CD8-positive, alpha-beta memory T cell (primary cell): Measurements from ENCODE around the gene EPC2. TPM values are rescaled to one million over a fixed set of nuclear protein-coding genes. Genes with fewer than 3 reads are reported as not detected.

Source experiments
- CTCF ChIA-PET: fragments of 350-600 bp; sonication (Branson Sonifier 250); formaldehyde crosslinking; loops from one replicate; lab custom pipeline; 2021; ENCODE audit warnings: antibody characterized with exemption; lab: Charles Lee
- POLR2A ChIA-PET: fragments of 350-600 bp; sonication (Branson Sonifier 250); formaldehyde crosslinking; loops from one replicate; lab custom pipeline; 2021; ENCODE audit warnings: antibody characterized with exemption; lab: Charles Lee
- DNase-seq, 5 donors: peaks; one replicate each; pipeline versions ENCODE4 v3.0.0 to v3.0.0-alpha.2; 2020 to 2022; ENCODE audit warnings: mixed read lengths in 1 of 5
- H3K27ac ChIP-seq: one replicate; pipeline ENCODE4 v1.7.0; 2013; ENCODE audit warnings: low read depth, mild to moderate bottlenecking, low read length, moderate library complexity
- H3K27me3 ChIP-seq: 2 replicates; pipeline ENCODE4 v1.7.0; 2013; ENCODE audit warnings: low read length, mild to moderate bottlenecking; ENCODE audit not compliant: insufficient read depth, poor library complexity, severe bottlenecking
- H3K36me3 ChIP-seq: 2 replicates; pipeline ENCODE4 v1.7.0; 2013; ENCODE audit warnings: mild to moderate bottlenecking, low read length, moderate library complexity; ENCODE audit not compliant: insufficient read depth
- H3K4me1 ChIP-seq: 2 replicates; pipeline ENCODE4 v1.7.0; 2013; ENCODE audit warnings: mild to moderate bottlenecking, low read length, moderate library complexity; ENCODE audit not compliant: insufficient read depth
- H3K4me3 ChIP-seq: 2 replicates; pipeline ENCODE4 v1.7.0; 2013; ENCODE audit warnings: mild to moderate bottlenecking, low read length
- H3K9me3 ChIP-seq: 2 replicates; pipeline ENCODE4 v1.7.0; 2013; ENCODE audit warnings: mild to moderate bottlenecking, low read length
- H3K27ac Mint-ChIP-seq, 8 donors: one replicate each; pipeline ENCODE4 v1.8.0; 2020 to 2021; ENCODE audit warnings: mixed read lengths in 8 of 8, mild to moderate bottlenecking in 6 of 8, inconsistent platforms in 3 of 8, moderate library complexity in 3 of 8
- H3K27me3 Mint-ChIP-seq, 2 donors: one replicate each; pipeline ENCODE4 v1.8.0; 2020 to 2021; ENCODE audit warnings: mixed read lengths in 2 of 2, mild to moderate bottlenecking in 1 of 2, moderate library complexity in 1 of 2
- H3K36me3 Mint-ChIP-seq, 3 donors: one replicate each; pipeline ENCODE4 v1.8.0; 2020 to 2021; ENCODE audit warnings: mixed read lengths in 3 of 3, inconsistent platforms in 1 of 3, mild to moderate bottlenecking in 1 of 3
- H3K4me1 Mint-ChIP-seq, 3 donors: one replicate each; pipeline ENCODE4 v1.8.0; 2020 to 2021; ENCODE audit warnings: mixed read lengths in 3 of 3, inconsistent platforms in 1 of 3, mild to moderate bottlenecking in 1 of 3
- H3K4me3 Mint-ChIP-seq, 7 donors: one replicate each; pipeline ENCODE4 v1.8.0; 2020 to 2021; ENCODE audit warnings: mixed read lengths in 7 of 7, mild to moderate bottlenecking in 6 of 7, moderate library complexity in 4 of 7, inconsistent platforms in 2 of 7
- H3K9me3 Mint-ChIP-seq, 5 donors: one replicate each; pipeline ENCODE4 v1.8.0; 2020 to 2022; ENCODE audit warnings: mixed read lengths in 5 of 5, mild to moderate bottlenecking in 3 of 5, moderate library complexity in 2 of 5, inconsistent platforms in 1 of 5
- polyA plus RNA-seq: library from polyadenylated mRNA; unstranded; fragments of 300-500 nt; fragmentation: Illumina TruSeq; gene quantifications from one replicate; pipeline ENCODE4 v1.2.3, GENCODE V29; 2021
- total RNA-seq, 2 experiments: library from RNA; stranded (reverse); gene quantifications; one replicate each; pipeline ENCODE4 v1.2.3, GENCODE V29; 2021

The EPC2 gene
- 10 to 100 TPM; 29.6 to 29.7 TPM for total RNA-seq
- polyA plus RNA-seq, result 2.2 TPM

GRCh38 chr2:148643998-148644882 lies at the start of gene EPC2:
TSS of gene EPC2 (plus strand) at chr2:148644751. CDS start at chr2:148645018, 267 bp downstream.
- H3K9me3 Mint-ChIP-seq, result no peaks in the 10 kb centered on the region

GRCh38 chr2:148596018-148596417 lies 48.5 kb upstream of the EPC2 start:
- ChIA-PET POLR2A (no interaction called here), CTCF (no interaction called here)
- no peak overlapping the region for H3K4me3 ChIP-seq
- H3K27ac Mint-ChIP-seq, result no peak overlapping the region
- no peaks in the 10 kb centered on the region for H3K4me1 ChIP-seq
- no peak overlapping the region for H3K4me3 Mint-ChIP-seq
- no peaks in the 10 kb centered on the region for H3K27me3 ChIP-seq
- no peaks in the 10 kb centered on the region for H3K36me3 Mint-ChIP-seq
- no peaks in the 10 kb centered on the region for H3K36me3 ChIP-seq
- H3K9me3 ChIP-seq, result no peaks in the 10 kb centered on the region
- H3K9me3 Mint-ChIP-seq, result peaks cover 0 to 2% (median 0%) of the 10 kb centered on the region in 5 donors
- no peaks in the 10 kb centered on the region for H3K4me1 Mint-ChIP-seq
- no peak overlapping the region for H3K27ac ChIP-seq
- DNase-seq, result no peak
- H3K27me3 Mint-ChIP-seq, result peaks cover 0 to 1% of the 10 kb centered on the region in 2 donors

More at GRCh38 chr2:148643998-148644882, at the start of gene EPC2:
- Mint-ChIP-seq H3K36me3 (peaks cover 0 to 19% (median 2%) of the 10 kb centered on the region in 3 donors), H3K4me1 (peaks cover 31 to 42% (median 42%) of the 10 kb centered on the region in 3 donors), H3K4me3 (peak within 1 kb of the TSS; percentile 91 to 99 (median 97)), H3K27ac (peak within 1 kb of the TSS; percentile 88 to 99 (median 96)), H3K27me3 (peaks cover 8 to 20% of the 10 kb centered on the region in 2 donors)
- peak; percentile 82 to 90 (median 89) for DNase-seq
- CTCF ChIA-PET, result interaction anchor here (0.9 to 1.4 kb wide), 6 partner anchors 9 to 706 kb away, joined by 3 to 5 read pairs (median 3); no protein-coding TSS in a partner anchor
- H3K9me3 ChIP-seq, result no peaks in the 10 kb centered on the region
- POLR2A ChIA-PET, result interaction anchor here (0.6 to 2.2 kb wide), 5 partner anchors 9 to 624 kb away, joined by 4 to 36 read pairs (median 4); partner anchors contain the start of genes MBD5 and ORC4
- peaks cover 38% of the 10 kb centered on the region for H3K4me1 ChIP-seq
- peak within 1 kb of the TSS; percentile 85 for H3K4me3 ChIP-seq
- no peaks in the 10 kb centered on the region for H3K27me3 ChIP-seq
- H3K27ac ChIP-seq, result peak within 1 kb of the TSS; percentile 86
- H3K36me3 ChIP-seq, result no peaks in the 10 kb centered on the region

GRCh38 chr2:148599109-148599991 lies 45.2 kb upstream of the EPC2 start:
- no peaks in the 10 kb centered on the region for H3K4me1 ChIP-seq
- H3K27me3 ChIP-seq, result no peaks in the 10 kb centered on the region
- Mint-ChIP-seq H3K27me3 (peaks cover 0 to 3% of the 10 kb centered on the region in 2 donors), H3K4me1 (peaks cover 0 to 8% (median 0%) of the 10 kb centered on the region in 3 donors), H3K9me3 (peaks cover 5 to 12% (median 10%) of the 10 kb centered on the region in 5 donors), H3K27ac (no peak overlapping the region), H3K36me3 (peaks cover 0 to 20% (median 0%) of the 10 kb centered on the region in 3 donors), H3K4me3 (no peak overlapping the region)
- DNase-seq, result no peak
- H3K9me3 ChIP-seq, result peaks cover 5% of the 10 kb centered on the region
- ChIA-PET CTCF (no interaction called here), POLR2A (no interaction called here)
- H3K4me3 ChIP-seq, result no peak overlapping the region
- H3K27ac ChIP-seq, result no peak overlapping the region
- H3K36me3 ChIP-seq, result no peaks in the 10 kb centered on the region

- no peak overlapping the region for H3K4me3 Mint-ChIP-seq
- peaks cover 0 to 8% (median 0%) of the 10 kb centered on the region in 3 donors for H3K4me1 Mint-ChIP-seq
- no peaks in the 10 kb centered on the region for H3K27me3 ChIP-seq
- H3K4me3 ChIP-seq, result no peak overlapping the region
- H3K27me3 Mint-ChIP-seq, result peaks cover 0 to 3% of the 10 kb centered on the region in 2 donors
- DNase-seq, result no peak
- no peak overlapping the region for H3K27ac Mint-ChIP-seq
- CTCF ChIA-PET, result no interaction called here
- H3K4me1 ChIP-seq, result no peaks in the 10 kb centered on the region
- no peaks in the 10 kb centered on the region for H3K36me3 ChIP-seq
- H3K9me3 ChIP-seq, result peaks cover 5% of the 10 kb centered on the region
- H3K36me3 Mint-ChIP-seq, result peaks cover 0 to 23% (median 0%) of the 10 kb centered on the region in 3 donors
- H3K9me3 Mint-ChIP-seq, result peaks cover 5 to 12% (median 10%) of the 10 kb centered on the region in 5 donors
- POLR2A ChIA-PET, result no interaction called here
- H3K27ac ChIP-seq, result no peak overlapping the region
These were observed 41.5 kb upstream of the EPC2 start for GRCh38 chr2:148602885-148603561.

- no peak overlapping the region for H3K4me3 Mint-ChIP-seq
- DNase-seq, result no peak
- CTCF ChIA-PET, result no interaction called here
- peak overlapping the region in 1 of 8 donors; percentile 26 for H3K27ac Mint-ChIP-seq
- peaks cover 5% of the 10 kb centered on the region for H3K9me3 ChIP-seq
- no peaks in the 10 kb centered on the region for H3K36me3 ChIP-seq
- no peaks in the 10 kb centered on the region for H3K4me1 ChIP-seq
- peaks cover 0 to 8% (median 0%) of the 10 kb centered on the region in 3 donors for H3K4me1 Mint-ChIP-seq
- H3K9me3 Mint-ChIP-seq, result peaks cover 5 to 12% (median 10%) of the 10 kb centered on the region in 5 donors
- no peak overlapping the region for H3K4me3 ChIP-seq
- H3K27ac ChIP-seq, result no peak overlapping the region
- peaks cover 0 to 3% of the 10 kb centered on the region in 2 donors for H3K27me3 Mint-ChIP-seq
- POLR2A ChIA-PET, result no interaction called here
- H3K27me3 ChIP-seq, result no peaks in the 10 kb centered on the region
- peaks cover 0 to 23% (median 0%) of the 10 kb centered on the region in 3 donors for H3K36me3 Mint-ChIP-seq
These were observed 41.0 kb upstream of the EPC2 start for GRCh38 chr2:148603562-148603920.

GRCh38 chr2:148604927-148605326 lies 39.6 kb upstream of the EPC2 start:
- peaks cover 5% of the 10 kb centered on the region for H3K9me3 ChIP-seq
- no peak for DNase-seq
- H3K4me1 ChIP-seq, result no peaks in the 10 kb centered on the region
- POLR2A ChIA-PET, result no interaction called here
- H3K27ac Mint-ChIP-seq, result no peak overlapping the region
- H3K4me3 Mint-ChIP-seq, result no peak overlapping the region
- H3K9me3 Mint-ChIP-seq, result peaks cover 5 to 12% (median 10%) of the 10 kb centered on the region in 5 donors
- no peaks in the 10 kb centered on the region for H3K27me3 ChIP-seq
- no peak overlapping the region for H3K27ac ChIP-seq
- no peak overlapping the region for H3K4me3 ChIP-seq
- peaks cover 0 to 3% of the 10 kb centered on the region in 2 donors for H3K27me3 Mint-ChIP-seq
- peaks cover 0 to 8% (median 0%) of the 10 kb centered on the region in 3 donors for H3K4me1 Mint-ChIP-seq
- CTCF ChIA-PET, result no interaction called here
- H3K36me3 Mint-ChIP-seq, result peaks cover 0 to 23% (median 0%) of the 10 kb centered on the region in 3 donors
- H3K36me3 ChIP-seq, result no peaks in the 10 kb centered on the region

- H3K27me3 ChIP-seq, result no peaks in the 10 kb centered on the region
- DNase-seq, result no peak
- H3K9me3 ChIP-seq, result peaks cover 5% of the 10 kb centered on the region
- H3K36me3 ChIP-seq, result no peaks in the 10 kb centered on the region
- H3K27ac Mint-ChIP-seq, result no peak overlapping the region
- H3K4me3 ChIP-seq, result no peak overlapping the region
- ChIA-PET POLR2A (no interaction called here), CTCF (interaction anchor here (1.4 kb wide), 1 partner anchor 98 kb away, joined by 3 read pairs; no protein-coding TSS in a partner anchor)
- no peak overlapping the region for H3K4me3 Mint-ChIP-seq
- peaks cover 0 to 17% (median 0%) of the 10 kb centered on the region in 3 donors for H3K36me3 Mint-ChIP-seq
- H3K4me1 ChIP-seq, result no peaks in the 10 kb centered on the region
- no peak overlapping the region for H3K27ac ChIP-seq
- peaks cover 0 to 8% (median 0%) of the 10 kb centered on the region in 3 donors for H3K4me1 Mint-ChIP-seq
- H3K9me3 Mint-ChIP-seq, result peaks cover 5 to 6% (median 5%) of the 10 kb centered on the region in 5 donors
- peaks cover 0 to 1% of the 10 kb centered on the region in 2 donors for H3K27me3 Mint-ChIP-seq
These were observed 37.0 kb upstream of the EPC2 start for GRCh38 chr2:148607566-148607965.
